CD4-positive, CD25-positive, alpha-beta regulatory T cell (primary cell): ENCODE data around the gene FUT7. TPM values are rescaled to one million over a fixed set of nuclear protein-coding genes. Genes with fewer than 3 reads are reported as not detected.

Experiments
- ATAC-seq, 2 donors: fragments of 150-1000 bp; cut with Tn5 transposase; one replicate each; pipeline ENCODE4 v1.10.0; 2021; ENCODE audit warnings: low read depth in 2 of 2, moderate number of reproducible peaks in 2 of 2, moderate library complexity in 1 of 2
- DNase-seq, 3 donors: peaks; one replicate each; pipeline versions ENCODE4 v3.0.0 to v3.0.0-alpha.2; 2012 to 2022; ENCODE audit warnings: mixed read lengths in 1 of 3
- H3K27ac ChIP-seq: one replicate; pipeline ENCODE4 v1.7.0; 2013; ENCODE audit warnings: mild to moderate bottlenecking, low read length; ENCODE audit not compliant: insufficient read depth, poor library complexity, severe bottlenecking
- H3K27me3 ChIP-seq: one replicate; pipeline ENCODE4 v1.7.0; 2013; ENCODE audit warnings: low read length; ENCODE audit not compliant: control insufficient read depth, insufficient read depth
- H3K36me3 ChIP-seq: one replicate; pipeline ENCODE4 v1.7.0; 2013; ENCODE audit warnings: mild to moderate bottlenecking, low read length, moderate library complexity; ENCODE audit not compliant: control insufficient read depth, insufficient read depth
- H3K4me1 ChIP-seq: 2 replicates; pipeline ENCODE4 v1.7.0; 2013; ENCODE audit warnings: mild to moderate bottlenecking, low read length; ENCODE audit not compliant: insufficient read depth, control insufficient read depth, poor library complexity, severe bottlenecking
- H3K4me3 ChIP-seq: one replicate; pipeline ENCODE4 v1.7.0; 2013; ENCODE audit warnings: low read depth, mild to moderate bottlenecking, low read length, moderate library complexity
- H3K9me3 ChIP-seq, 2 experiments: 1 replicate in 1 of 2; 2 replicates in 1 of 2; pipeline ENCODE4 v1.7.0; 2013; ENCODE audit warnings: low read length in 2 of 2, mild to moderate bottlenecking in 1 of 2, moderate library complexity in 1 of 2; ENCODE audit not compliant: control insufficient read depth in 2 of 2
- H3K27ac Mint-ChIP-seq, 3 donors: one replicate each; pipeline ENCODE4 v1.8.0; 2020 to 2022; ENCODE audit warnings: mild to moderate bottlenecking in 3 of 3, mixed read lengths in 3 of 3, moderate library complexity in 2 of 3
- H3K27me3 Mint-ChIP-seq: one replicate; pipeline ENCODE4 v1.8.0; 2022; ENCODE audit warnings: mild to moderate bottlenecking, mixed read lengths
- H3K36me3 Mint-ChIP-seq: one replicate; pipeline ENCODE4 v1.8.0; 2020; ENCODE audit warnings: mixed read lengths
- H3K4me1 Mint-ChIP-seq, 4 donors: one replicate each; pipeline ENCODE4 v1.8.0; 2020 to 2022; ENCODE audit warnings: mixed read lengths in 4 of 4, mild to moderate bottlenecking in 1 of 4
- H3K4me3 Mint-ChIP-seq, 4 donors: one replicate each; pipeline ENCODE4 v1.8.0; 2020 to 2022; ENCODE audit warnings: mild to moderate bottlenecking in 4 of 4, mixed read lengths in 4 of 4, moderate library complexity in 3 of 4
- H3K9me3 Mint-ChIP-seq, 7 donors: one replicate each; pipeline ENCODE4 v1.8.0; 2020 to 2022; ENCODE audit warnings: mixed read lengths in 7 of 7, mild to moderate bottlenecking in 3 of 7, moderate library complexity in 2 of 7
- polyA plus RNA-seq, 4 donors: library from polyadenylated mRNA; unstranded; fragments of 300-500 nt; fragmentation: Illumina TruSeq; gene quantifications; one replicate each; pipeline ENCODE4 v1.2.3, GENCODE V29; 2021
- total RNA-seq: library from RNA; stranded (reverse); gene quantifications from one replicate; pipeline ENCODE4 v1.2.3, GENCODE V29; 2022

Gene FUT7
- total and polyA plus RNA-seq, 5 donors from 2014 or later: 15.2 to 79.0 (median 37.4) TPM

- no peak for ATAC-seq
- Histone ChIP-seq H3K27me3 (no peaks in the 10 kb centered on the region), H3K9me3 (no peaks in the 10 kb centered on the region), H3K27ac (no peak overlapping the region), H3K4me3 (no peak overlapping the region), H3K4me1 (peaks cover 16% of the 10 kb centered on the region), H3K36me3 (no peaks in the 10 kb centered on the region)
- Mint-ChIP-seq H3K4me1 (peaks cover 0 to 16% (median 9%) of the 10 kb centered on the region in 4 donors), H3K9me3 (no peaks in the 10 kb centered on the region), H3K27me3 (peaks cover 11% of the 10 kb centered on the region), H3K4me3 (no peak overlapping the region), H3K36me3 (no peaks in the 10 kb centered on the region), H3K27ac (no peak overlapping the region)
- no peak for DNase-seq
Observed at GRCh38 chr9:137002646-137003041, 29.2 kb downstream of the FUT7 start.

- ATAC-seq: no peak
- Mint-ChIP-seq H3K27ac (no peak overlapping the region), H3K4me3 (no peak overlapping the region), H3K4me1 (peaks cover 0 to 18% (median 11%) of the 10 kb centered on the region in 4 donors), H3K36me3 (no peaks in the 10 kb centered on the region), H3K27me3 (peaks cover 14% of the 10 kb centered on the region), H3K9me3 (no peaks in the 10 kb centered on the region)
- DNase-seq: no peak
- no peaks in the 10 kb centered on the region for H3K27me3 ChIP-seq
- peaks cover 22% of the 10 kb centered on the region for H3K4me1 ChIP-seq
- no peaks in the 10 kb centered on the region for H3K9me3 ChIP-seq
- no peaks in the 10 kb centered on the region for H3K36me3 ChIP-seq
- H3K27ac ChIP-seq: no peak overlapping the region
- H3K4me3 ChIP-seq: no peak overlapping the region
Observed at GRCh38 chr9:137001857-137002645, 29.8 kb downstream of the FUT7 start.

- Histone ChIP-seq H3K9me3 (no peaks in the 10 kb centered on the region), H3K4me1 (peaks cover 38% of the 10 kb centered on the region), H3K36me3 (no peaks in the 10 kb centered on the region), H3K27ac (no peak overlapping the region), H3K4me3 (peak overlapping the region; percentile 35), H3K27me3 (no peaks in the 10 kb centered on the region)
- ATAC-seq (peak; percentile 27 to 44), DNase-seq (peak in 1 of 3 donors; percentile 73)
- Mint-ChIP-seq H3K4me1 (peaks cover 0 to 28% (median 13%) of the 10 kb centered on the region in 4 donors), H3K27ac (peak overlapping the region in 2 of 3 donors; percentile 54 to 86), H3K36me3 (no peaks in the 10 kb centered on the region), H3K4me3 (peak overlapping the region in 3 of 4 donors; percentile 13 to 43 (median 40)), H3K9me3 (no peaks in the 10 kb centered on the region), H3K27me3 (peaks cover 14% of the 10 kb centered on the region)
Observed at GRCh38 chr9:137000177-137000930, 31.5 kb downstream of the FUT7 start.

GRCh38 chr9:136997830-136998234, 34.1 kb downstream of the FUT7 start:
- H3K9me3 ChIP-seq: no peaks in the 10 kb centered on the region
- DNase-seq (peak in 1 of 3 donors; percentile 53), ATAC-seq (peak in 1 of 2 donors; percentile 10)
- Mint-ChIP-seq H3K27me3 (peaks cover 14% of the 10 kb centered on the region), H3K9me3 (no peaks in the 10 kb centered on the region), H3K36me3 (no peaks in the 10 kb centered on the region), H3K4me1 (peaks cover 0 to 34% (median 16%) of the 10 kb centered on the region in 4 donors), H3K27ac (peak overlapping the region; percentile 12 to 69 (median 36)), H3K4me3 (peak overlapping the region; percentile 43 to 85 (median 70))
- no peaks in the 10 kb centered on the region for H3K27me3 ChIP-seq
- H3K4me1 ChIP-seq: peaks cover 57% of the 10 kb centered on the region
- H3K27ac ChIP-seq: no peak overlapping the region
- H3K4me3 ChIP-seq: no peak overlapping the region
- no peaks in the 10 kb centered on the region for H3K36me3 ChIP-seq

- Mint-ChIP-seq H3K9me3 (no peaks in the 10 kb centered on the region), H3K4me1 (peaks cover 0 to 37% (median 16%) of the 10 kb centered on the region in 4 donors), H3K4me3 (peak overlapping the region in 3 of 4 donors; percentile 62 to 85 (median 77)), H3K27ac (peak overlapping the region in 1 of 3 donors; percentile 36), H3K36me3 (no peaks in the 10 kb centered on the region), H3K27me3 (peaks cover 14% of the 10 kb centered on the region)
- Histone ChIP-seq H3K36me3 (no peaks in the 10 kb centered on the region), H3K4me3 (no peak overlapping the region), H3K27me3 (no peaks in the 10 kb centered on the region), H3K9me3 (no peaks in the 10 kb centered on the region), H3K27ac (no peak overlapping the region), H3K4me1 (peaks cover 61% of the 10 kb centered on the region)
- ATAC-seq: no peak
- DNase-seq: no peak
Observed at GRCh38 chr9:136997371-136997770, 34.5 kb downstream of the FUT7 start.

GRCh38 chr9:136996361-136997292, 35.3 kb downstream of the FUT7 start, which contains the start of gene CLIC3:
CLIC3 (minus strand) TSS chr9:136996568; CDS start chr9:136996543, 25 bp downstream.
- no peaks in the 10 kb centered on the region for H3K9me3 ChIP-seq
- H3K4me1 ChIP-seq: peaks cover 63% of the 10 kb centered on the region
- no peaks in the 10 kb centered on the region for H3K9me3 Mint-ChIP-seq
- peak within 1 kb of the TSS; percentile 5 for H3K27ac ChIP-seq
- DNase-seq: peak in 2 of 3 donors; percentile 17 to 75
- H3K27me3 Mint-ChIP-seq: peaks cover 14% of the 10 kb centered on the region
- H3K27ac Mint-ChIP-seq: peak within 1 kb of the TSS in 1 of 3 donors; percentile 38
- H3K4me3 ChIP-seq: no peak within 1 kb of the TSS
- no peaks in the 10 kb centered on the region for H3K27me3 ChIP-seq
- peaks cover 0 to 38% (median 16%) of the 10 kb centered on the region in 4 donors for H3K4me1 Mint-ChIP-seq
- no peaks in the 10 kb centered on the region for H3K36me3 ChIP-seq
- no peaks in the 10 kb centered on the region for H3K36me3 Mint-ChIP-seq
- peak in 1 of 2 donors; percentile 13 for ATAC-seq
- H3K4me3 Mint-ChIP-seq: peak within 1 kb of the TSS; percentile 38 to 51 (median 48)

GRCh38 chr9:136995772-136996311, 36.0 kb downstream of the FUT7 start:
- no peak for DNase-seq
- Mint-ChIP-seq H3K9me3 (no peaks in the 10 kb centered on the region), H3K4me1 (peaks cover 0 to 43% (median 18%) of the 10 kb centered on the region in 4 donors), H3K36me3 (no peaks in the 10 kb centered on the region), H3K27ac (peak overlapping the region in 1 of 3 donors; percentile 38), H3K4me3 (peak overlapping the region; percentile 38 to 51 (median 48)), H3K27me3 (peaks cover 14% of the 10 kb centered on the region)
- Histone ChIP-seq H3K4me1 (peaks cover 63% of the 10 kb centered on the region), H3K9me3 (no peaks in the 10 kb centered on the region), H3K4me3 (no peak overlapping the region), H3K27ac (no peak overlapping the region), H3K27me3 (no peaks in the 10 kb centered on the region), H3K36me3 (no peaks in the 10 kb centered on the region)
- ATAC-seq: no peak
